ENCODE measurements around the gene TNIP2. TPM values are rescaled to one million over a fixed set of nuclear protein-coding genes. Genes with fewer than 3 reads are reported as not detected.

The TNIP2 gene
- total and polyA plus RNA-seq, 2 of the 8 experiments (the other 6 are each of a cell fraction or from before 2014, with no cell fraction given), result 23.7 to 37.7 TPM

- H3K9me3 ChIP-seq (ENCODE audit: insufficient read depth in 2 of 2, low read depth in 1 of 2, low read length in 1 of 2), result peaks cover 0 to 4% of the 10 kb centered on the region in 2 experiments; a peak in 1 of 4 replicates
- no peak overlapping the region for H2AFZ ChIP-seq (ENCODE audit: low read length)
- H4K5ac ChIP-seq (ENCODE audit: insufficient read length, low read depth, low read length), result no peak overlapping the region
- peaks cover 0 to 3% of the 10 kb centered on the region in 2 experiments for H4K20me1 ChIP-seq (replicated peaks in 1 of 2; ENCODE audit: control insufficient read depth in 1 of 2, insufficient read depth in 2 of 2, low read length in 2 of 2)
- H2BK20ac ChIP-seq (ENCODE audit: low read length), result no peak overlapping the region
- H3K23ac ChIP-seq (ENCODE audit: insufficient read length), result no peak overlapping the region
- FAIRE-seq, result no peak
- no peak overlapping the region for H4K8ac ChIP-seq (ENCODE audit: extremely low read depth, insufficient read depth, low read length)
- H2BK12ac ChIP-seq (ENCODE audit: low read depth, low read length), result no peak overlapping the region
- POLR2A ChIA-PET (ENCODE audit: partially characterized antibody), result interaction anchor here (0.6 to 1.3 kb wide), 2 partner anchors 12 to 37 kb away, joined by 3 read pairs; no protein-coding TSS in a partner anchor
- H3K4me1 ChIP-seq (replicated peaks in 1 of 4; ENCODE audit: control insufficient read depth in 3 of 4, insufficient read depth in 4 of 4, low read length in 3 of 4), result no peaks in the 10 kb centered on the region
- H2BK5ac ChIP-seq (ENCODE audit: low read depth, low read length), result no peak overlapping the region
- H3K36me3 ChIP-seq (ENCODE audit: control insufficient read depth in 2 of 4, insufficient read depth in 4 of 4, low read length in 3 of 4), result peaks cover 5 to 17% (median 11%) of the 10 kb centered on the region in 4 experiments; a peak in 7 of 8 replicates
- DNase-seq (ENCODE audit: low read depth in 1 of 2, low spot score in 2 of 2), result no peak
- H3K4me3 ChIP-seq (ENCODE audit: extremely low read depth in 1 of 4, insufficient read depth in 2 of 4, low read depth in 3 of 4, low read length in 4 of 4), result no peak overlapping the region
- H3K27me3 ChIP-seq (replicated peaks in 1 of 4; ENCODE audit: control insufficient read depth in 3 of 4, extremely low read depth in 1 of 4, insufficient read depth in 3 of 4, low read length in 3 of 4), result no peaks in the 10 kb centered on the region
- WGBS, 2 experiments (ENCODE audit: extremely low coverage in 1 of 2, insufficient coverage in 1 of 2, insufficient read length in 1 of 2, insufficient replicate concordance in 2 of 2, low coverage in 1 of 2, low lambda C conversion rate in 2 of 2, missing lambda C conversion rate in 1 of 2), result 90% methylated on average over 1 of the region's 2 CpGs; no CpG with 5 or more reads in 1 of the 2 experiments
- no peak overlapping the region for H3K18ac ChIP-seq (ENCODE audit: extremely low read depth, low read length)
- H3K79me1 ChIP-seq (ENCODE audit: low read depth, low read length), result no peaks in the 10 kb centered on the region
- H3K9ac ChIP-seq (replicated peaks in 1 of 4; ENCODE audit: extremely low read depth in 1 of 4, low read depth in 3 of 4, low read length in 3 of 4), result no peak overlapping the region
- H2BK15ac ChIP-seq (ENCODE audit: low read length), result no peak overlapping the region
- no peak overlapping the region for H3K14ac ChIP-seq (ENCODE audit: insufficient read length)
- H3K4me2 ChIP-seq (ENCODE audit: insufficient read depth in 1 of 2, low read depth in 2 of 2, low read length in 2 of 2), result no peak overlapping the region
- H2BK120ac ChIP-seq (replicated peaks; ENCODE audit: low read depth, low read length), result no peak overlapping the region
- H3K4ac ChIP-seq (replicated peaks; ENCODE audit: insufficient read length, low read depth, low read length), result no peak overlapping the region
- H2AK5ac ChIP-seq (ENCODE audit: low read depth, low read length), result no peak overlapping the region
- H4K91ac ChIP-seq (replicated peaks; ENCODE audit: insufficient read length, low read length), result no peak overlapping the region
- no peak overlapping the region for H3K56ac ChIP-seq (replicated peaks; ENCODE audit: insufficient read length, low read depth, low read length)
- CTCF ChIA-PET (ENCODE audit: partially characterized antibody), result no interaction called here
- H3K79me2 ChIP-seq (ENCODE audit: control insufficient read depth in 1 of 2, insufficient read depth in 2 of 2, low read length in 2 of 2), result no peaks in the 10 kb centered on the region
- H3K27ac ChIP-seq (ENCODE audit: low read depth, low read length), result no peak overlapping the region
- H3K23me2 ChIP-seq (ENCODE audit: low read depth, low read length), result no peaks in the 10 kb centered on the region
- no peak for TF ChIP-seq CTBP2 (IDR thresholded peaks at IDR 0.05; ENCODE audit: borderline replicate concordance, insufficient read depth, insufficient read length, low read length)
- TF ChIP-seq JUN (IDR thresholded peaks at IDR 0.05; ENCODE audit: low read depth, low read length), result no peak
- no peak for TF ChIP-seq POU5F1 (IDR thresholded peaks at IDR 0.05; ENCODE audit: low read depth, low read length)
- TF ChIP-seq SRF (IDR thresholded peaks at IDR 0.05; ENCODE audit: low read depth, low read length), result no peak
- no peak for TF ChIP-seq CEBPB (IDR thresholded peaks at IDR 0.05; ENCODE audit: low read depth, low read length)
- TF ChIP-seq CHD1 (IDR thresholded peaks at IDR 0.05; ENCODE audit: low read depth, low read length), result no peak
- no peak for TF ChIP-seq SIN3A (conservative IDR thresholded peaks at IDR 0.05 in 1 of 2, IDR thresholded peaks at IDR 0.05 in 1 of 2; ENCODE audit: low read depth in 1 of 2, low read length in 2 of 2)
- TF ChIP-seq BRCA1 (IDR thresholded peaks at IDR 0.05; ENCODE audit: low read depth, low read length), result no peak
- TF ChIP-seq USF2 (IDR thresholded peaks at IDR 0.05; ENCODE audit: low read length), result no peak
- no peak for TF ChIP-seq RNF2 (IDR thresholded peaks at IDR 0.05; ENCODE audit: borderline replicate concordance, low read depth, low read length, missing control alignments, poor library complexity, severe bottlenecking)
- TF ChIP-seq SIX5 (IDR thresholded peaks at IDR 0.05; ENCODE audit: low read depth, low read length), result no peak
These were observed 22.1 kb downstream of the TNIP2 start for GRCh38 chr4:2733844-2734574.
